A549 (cell line): ENCODE data around the gene TMEM38A. TPM values are rescaled to one million over a fixed set of nuclear protein-coding genes. Genes with fewer than 3 reads are reported as not detected.

Experiments
- ATAC-seq, 2 experiments: fragments of 200-7000 bp in 1 of 2; fragments of >200 bp in 1 of 2; cut with Nextera tagmentation in 1 of 2; cut with Tn5 transposase in 1 of 2; 3 replicates each; pipeline versions ENCODE4 v1.8.0 to v1.9.1; 2018 to 2020; ENCODE audit warnings: mild to moderate bottlenecking in 1 of 2, moderate library complexity in 1 of 2
- CTCF ChIA-PET: fragments of 300-600 bp; sonication (Branson Sonifier 250); formaldehyde crosslinking; extraction: SDS; loops from one replicate; lab custom pipeline; 2021; ENCODE audit warnings: antibody characterized with exemption, inconsistent platforms; lab: Yijun Ruan, JAX
- POLR2A ChIA-PET: fragments of 350-600 bp; formaldehyde crosslinking; extraction: SDS; loops from one replicate; lab custom pipeline; 2021; ENCODE audit warnings: antibody characterized with exemption, inconsistent platforms; lab: Yijun Ruan, JAX
- DNase-seq, 2 experiments: peaks; one replicate each; pipeline versions ENCODE4 v3.0.0 to v3.0.0-alpha.2; 2011 to 2016; ENCODE audit warnings: low read depth in 1 of 2, low spot score in 1 of 2
- FAIRE-seq: peaks from 2 replicates; lab custom pipeline; 2011; peaks lifted over from hg19 to GRCh38; lab: Jason Lieb, UNC
- H3K27ac ChIP-seq, 2 experiments: fragments of >200 bp; sonication (Bioruptor Twin); formaldehyde crosslinking; 3 replicates each; pipeline ENCODE4 v1.5.1; 2016 to 2017
- H3K4me1 ChIP-seq: fragments of >200 bp; sonication (Bioruptor Twin); formaldehyde crosslinking; 3 replicates; pipeline ENCODE4 v1.6.1; 2016
- H3K4me2 ChIP-seq: fragments of >200 bp; sonication (Bioruptor Twin); formaldehyde crosslinking; 3 replicates; pipeline ENCODE4 v1.6.1; 2016
- H3K4me3 ChIP-seq: fragments of >200 bp; sonication (Bioruptor Twin); formaldehyde crosslinking; 3 replicates; pipeline ENCODE4 v1.5.1; 2016
- H3K9me3 ChIP-seq: fragments of >200 bp; sonication (Bioruptor Twin); formaldehyde crosslinking; 3 replicates; pipeline ENCODE4 v1.6.1; 2016
- CHD2 ChIP-seq: fragments of 150-350 bp; IDR thresholded peaks from 2 replicates; pipeline ENCODE4 v1.6.1; 2014; ENCODE audit warnings: low read length; ENCODE audit not compliant: partially characterized antibody
- CHD4 ChIP-seq: fragments of 200-600 bp; sonication (generic); IDR thresholded peaks from 2 replicates; pipeline ENCODE4 v1.6.1; 2016; ENCODE audit warnings: antibody characterized with exemption, mild to moderate bottlenecking, borderline replicate concordance
- EP300 ChIP-seq, 2 experiments: fragments of >200 bp; sonication (Bioruptor Twin); formaldehyde crosslinking; IDR thresholded peaks; 2 replicates in 1 of 2; 3 replicates in 1 of 2; pipeline ENCODE4 v1.6.1; 2016 to 2017
- ESRRA ChIP-seq: fragments of 150-350 bp; IDR thresholded peaks from 2 replicates; pipeline ENCODE4 v1.6.1; 2014; ENCODE audit warnings: mild to moderate bottlenecking, low read length, borderline replicate concordance
- FOSL2 ChIP-seq, 2 experiments: fragments of 450-650 bp in 1 of 2; fragments of >200 bp in 1 of 2; sonication (Bioruptor Twin) in 1 of 2; formaldehyde crosslinking; IDR thresholded peaks; 2 replicates each; pipeline versions ENCODE4 v1.5.0 to v1.6.1; 2016 to 2020; ENCODE audit warnings: mild to moderate bottlenecking in 1 of 2, moderate library complexity in 1 of 2
- HOXB13 ChIP-seq: fragments of 250-450 bp; sonication (Bioruptor Pico); IDR thresholded peaks from 2 replicates; pipeline ENCODE4 v1.5.0; 2020; ENCODE audit warnings: low read depth, mild to moderate bottlenecking, moderate library complexity
- HOXB5 ChIP-seq: fragments of 250-450 bp; sonication (Bioruptor Pico); IDR thresholded peaks from 2 replicates; pipeline ENCODE4 v1.5.0; 2020; ENCODE audit warnings: mild to moderate bottlenecking, moderate library complexity
- JUN ChIP-seq, 2 experiments: fragments of >200 bp; sonication (Bioruptor Twin); formaldehyde crosslinking; IDR thresholded peaks; 2 replicates in 1 of 2; 3 replicates in 1 of 2; pipeline ENCODE4 v1.6.1; 2016 to 2017
- JUNB ChIP-seq: fragments of >200 bp; sonication (Bioruptor Twin); formaldehyde crosslinking; IDR thresholded peaks from 2 replicates; pipeline ENCODE4 v1.6.1; 2016
- MAFK ChIP-seq: fragments of 450-650 bp; IDR thresholded peaks from 2 replicates; pipeline ENCODE4 v1.6.1; 2014; ENCODE audit not compliant: partially characterized antibody
- MAZ ChIP-seq: fragments of 150-350 bp; IDR thresholded peaks from 2 replicates; pipeline ENCODE4 v1.6.1; 2014; ENCODE audit warnings: antibody characterized with exemption, low read depth, low read length, borderline replicate concordance
- PHF8 ChIP-seq: fragments of 200-600 bp; sonication (generic); IDR thresholded peaks from 2 replicates; pipeline ENCODE4 v1.6.1; 2016; ENCODE audit warnings: low read depth, mild to moderate bottlenecking, antibody characterized with exemption, moderate library complexity, borderline replicate concordance
- RARB ChIP-seq: fragments of 250-450 bp; sonication (Bioruptor Pico); IDR thresholded peaks from 2 replicates; pipeline ENCODE4 v1.8.0; 2021; ENCODE audit warnings: mild to moderate bottlenecking, moderate library complexity
- RCOR1 ChIP-seq: fragments of 150-350 bp; IDR thresholded peaks from 2 replicates; pipeline ENCODE4 v1.6.1; 2014; ENCODE audit warnings: antibody characterized with exemption, low read length, low read depth
- RNF2 ChIP-seq: fragments of 200-600 bp; sonication (generic); IDR thresholded peaks from 2 replicates; pipeline ENCODE4 v1.6.1; 2016; ENCODE audit warnings: low read depth, mild to moderate bottlenecking, antibody characterized with exemption, moderate library complexity, borderline replicate concordance
- SMC3 ChIP-seq: fragments of >200 bp; sonication (Bioruptor Twin); formaldehyde crosslinking; IDR thresholded peaks from 3 replicates; pipeline ENCODE4 v1.6.1; 2018; ENCODE audit warnings: inconsistent platforms
- SREBF2 ChIP-seq: fragments of 450-650 bp; IDR thresholded peaks from 2 replicates; pipeline ENCODE4 v1.6.1; 2014; ENCODE audit warnings: mild to moderate bottlenecking, moderate library complexity
- ZFP36 ChIP-seq: fragments of 450-650 bp; IDR thresholded peaks from 2 replicates; pipeline ENCODE4 v1.6.1; 2014; ENCODE audit warnings: borderline replicate concordance; ENCODE audit not compliant: partially characterized antibody
- ZSCAN20 ChIP-seq: fragments of 250-450 bp; sonication (Bioruptor Pico); IDR thresholded peaks from 2 replicates; pipeline ENCODE4 v1.8.0; 2022; ENCODE audit warnings: mild to moderate bottlenecking, moderate library complexity
- WGBS: methylation state at CpG from one replicate; pipeline ENCODE4 v1.1.6; 2017; ENCODE audit errors: missing lambda C conversion rate; 5-methylcytosine and 5-hydroxymethylcytosine counted together
- polyA plus RNA-seq, 4 experiments: library from polyadenylated mRNA; depleted of rRNA in 3 of 4; stranded (reverse); fragments of >200 nt; fragmentation: RNase III in 1 of 4; extraction: RNeasy Plus Mini Kit Qiagen cat#74134 plus additional on column Dnase treatment in 1 of 4; gene quantifications; 2 replicates in 3 of 4; 3 replicates in 1 of 4; pipeline ENCODE4 v1.2.3, GENCODE V29; 2011 to 2017
- TF ChIP-seq, protein P1 (sequence below): fragments of >200 bp; sonication (Bioruptor Twin); formaldehyde crosslinking; IDR thresholded peaks from 3 replicates; pipeline ENCODE4 v1.5.1; 2016
- TF ChIP-seq, protein P2 (sequence below): fragments of >200 bp; sonication (Bioruptor Twin); formaldehyde crosslinking; IDR thresholded peaks from 3 replicates; pipeline ENCODE4 v1.6.1; 2016
- TF ChIP-seq, protein P3 (sequence below): fragments of 450-650 bp; IDR thresholded peaks from 2 replicates; pipeline ENCODE4 v1.6.1; 2014; ENCODE audit warnings: antibody characterized with exemption
- TF ChIP-seq, protein P4 (sequence below): IDR thresholded peaks from 2 replicates; pipeline ENCODE4 v1.6.1; 2012

The TMEM38A gene
- polyA plus RNA-seq, 2 of the 4 experiments (the other 2 are of a cell fraction) = 1.2 to 1.5 TPM

DNA sequence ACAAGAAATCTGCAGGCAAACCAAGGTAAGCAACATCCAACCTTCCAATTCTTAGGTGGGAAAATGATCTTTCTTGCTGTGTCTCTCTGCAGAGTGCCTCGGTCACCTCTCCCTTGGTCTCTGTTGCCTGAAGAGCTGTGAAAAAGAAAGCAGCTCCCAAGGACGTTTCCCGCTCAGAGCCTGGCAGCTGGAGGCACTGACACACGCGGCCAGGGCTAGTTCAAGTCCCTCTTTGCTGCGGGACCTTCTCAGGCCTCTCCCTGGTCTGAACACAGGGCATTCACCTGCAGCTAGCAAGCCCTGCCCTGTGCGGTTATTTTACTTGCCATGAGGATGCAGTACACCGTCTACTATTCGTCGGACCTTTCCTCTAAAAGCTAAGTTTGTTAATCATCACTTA, 36.7 kb upstream of the TMEM38A start:
- no peak for FAIRE-seq
- POLR2A ChIA-PET = no interaction called here
- WGBS = 90% methylated on average over 10 of the region's 10 CpGs

DNA sequence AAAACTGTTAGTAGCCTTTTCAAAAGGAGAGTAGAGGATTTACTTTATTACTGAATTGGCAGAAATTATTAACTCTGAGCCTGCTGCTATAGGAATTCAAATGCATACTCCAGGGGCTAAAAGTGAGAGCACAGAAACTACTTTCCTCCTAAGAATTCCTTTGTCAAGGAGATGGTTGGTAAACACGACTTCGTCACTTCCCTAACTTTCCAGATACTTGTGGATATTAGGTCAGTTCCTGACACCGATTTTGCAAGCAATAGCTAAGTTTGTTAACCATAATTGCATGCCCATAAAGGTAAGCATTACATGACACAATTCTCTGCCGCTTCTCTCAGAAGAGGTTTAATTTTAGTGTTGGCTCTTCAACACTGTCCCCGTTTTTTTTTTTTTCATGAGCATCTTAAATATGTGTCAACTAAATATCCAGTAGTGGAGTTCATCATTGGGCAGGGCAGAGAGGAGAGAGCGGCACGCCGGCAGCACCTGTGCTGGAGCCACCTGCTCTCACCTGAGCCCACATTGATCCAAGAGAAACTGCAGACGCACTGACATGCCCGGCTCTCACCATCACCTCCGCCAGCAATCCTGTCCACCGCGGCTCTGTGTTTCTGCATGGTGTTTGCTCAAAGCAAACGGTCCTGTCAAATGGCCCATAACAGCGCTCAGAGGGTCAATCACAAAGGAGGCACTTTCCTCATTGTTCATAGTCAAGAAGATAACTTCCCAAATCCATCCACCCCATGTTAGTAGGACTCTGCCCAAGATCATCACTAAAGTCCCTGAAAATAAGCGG, 35.6 kb upstream of the TMEM38A start:
- ATAC-seq (no peak), FAIRE-seq (no peak), DNase-seq (no peak)
- Histone ChIP-seq H3K4me2 (no peak overlapping the region), H3K9me3 (no peaks in the 10 kb centered on the region), H3K4me3 (no peak overlapping the region), H3K27ac (no peak overlapping the region), H3K4me1 (peaks cover 15% of the 10 kb centered on the region; the same call in 2 of the 3 replicates)
- TF ChIP-seq FOSL2 (IDR thresholded peaks at IDR 0.05) (no peak), FOSL2 (CRISPR knock-in tag; IDR thresholded peaks at IDR 0.05) (no peak), PHF8 (no peak), SREBF2 (no peak)
- 83% methylated on average over 14 of the region's 16 CpGs for WGBS
- ChIA-PET POLR2A (no interaction called here), CTCF (interaction anchor here (1.3 kb wide), 1 partner anchor 11 kb away, joined by 4 read pairs; no protein-coding TSS in a partner anchor)

More for the DNA sequence above, 36.7 kb upstream of the TMEM38A start:
- no peak overlapping the region for H3K4me3 ChIP-seq
- CTCF ChIA-PET = interaction anchor here (0.6 to 1.3 kb wide), 2 partner anchors 12 to 25 kb away, joined by 4 to 6 read pairs; no protein-coding TSS in a partner anchor
- ATAC-seq = no peak
- H3K4me1 ChIP-seq = peaks cover 12% of the 10 kb centered on the region; the same call in 2 of the 3 replicates
- TF ChIP-seq SMC3 (no peak), RNF2 (no peak), JUN (IDR thresholded peaks at IDR 0.05) (no peak), HOXB13 (no peak), HOXB5 (CRISPR knock-in tag) (no peak), MAFK (no peak), CHD2 (no peak), JUNB (no peak), EP300 (IDR thresholded peaks at IDR 0.05) (no peak), MAZ (no peak), SREBF2 (no peak), FOSL2 (IDR thresholded peaks at IDR 0.05) (no peak), FOSL2 (CRISPR knock-in tag; IDR thresholded peaks at IDR 0.05) (no peak), ZSCAN20 (CRISPR knock-in tag) (no peak)
- TF ChIP-seq, protein P1, sequence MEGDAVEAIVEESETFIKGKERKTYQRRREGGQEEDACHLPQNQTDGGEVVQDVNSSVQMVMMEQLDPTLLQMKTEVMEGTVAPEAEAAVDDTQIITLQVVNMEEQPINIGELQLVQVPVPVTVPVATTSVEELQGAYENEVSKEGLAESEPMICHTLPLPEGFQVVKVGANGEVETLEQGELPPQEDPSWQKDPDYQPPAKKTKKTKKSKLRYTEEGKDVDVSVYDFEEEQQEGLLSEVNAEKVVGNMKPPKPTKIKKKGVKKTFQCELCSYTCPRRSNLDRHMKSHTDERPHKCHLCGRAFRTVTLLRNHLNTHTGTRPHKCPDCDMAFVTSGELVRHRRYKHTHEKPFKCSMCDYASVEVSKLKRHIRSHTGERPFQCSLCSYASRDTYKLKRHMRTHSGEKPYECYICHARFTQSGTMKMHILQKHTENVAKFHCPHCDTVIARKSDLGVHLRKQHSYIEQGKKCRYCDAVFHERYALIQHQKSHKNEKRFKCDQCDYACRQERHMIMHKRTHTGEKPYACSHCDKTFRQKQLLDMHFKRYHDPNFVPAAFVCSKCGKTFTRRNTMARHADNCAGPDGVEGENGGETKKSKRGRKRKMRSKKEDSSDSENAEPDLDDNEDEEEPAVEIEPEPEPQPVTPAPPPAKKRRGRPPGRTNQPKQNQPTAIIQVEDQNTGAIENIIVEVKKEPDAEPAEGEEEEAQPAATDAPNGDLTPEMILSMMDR = no peak
- TF ChIP-seq, protein P2, sequence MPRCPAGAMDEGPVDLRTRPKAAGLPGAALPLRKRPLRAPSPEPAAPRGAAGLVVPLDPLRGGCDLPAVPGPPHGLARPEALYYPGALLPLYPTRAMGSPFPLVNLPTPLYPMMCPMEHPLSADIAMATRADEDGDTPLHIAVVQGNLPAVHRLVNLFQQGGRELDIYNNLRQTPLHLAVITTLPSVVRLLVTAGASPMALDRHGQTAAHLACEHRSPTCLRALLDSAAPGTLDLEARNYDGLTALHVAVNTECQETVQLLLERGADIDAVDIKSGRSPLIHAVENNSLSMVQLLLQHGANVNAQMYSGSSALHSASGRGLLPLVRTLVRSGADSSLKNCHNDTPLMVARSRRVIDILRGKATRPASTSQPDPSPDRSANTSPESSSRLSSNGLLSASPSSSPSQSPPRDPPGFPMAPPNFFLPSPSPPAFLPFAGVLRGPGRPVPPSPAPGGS = no peak
- TF ChIP-seq, protein P3, sequence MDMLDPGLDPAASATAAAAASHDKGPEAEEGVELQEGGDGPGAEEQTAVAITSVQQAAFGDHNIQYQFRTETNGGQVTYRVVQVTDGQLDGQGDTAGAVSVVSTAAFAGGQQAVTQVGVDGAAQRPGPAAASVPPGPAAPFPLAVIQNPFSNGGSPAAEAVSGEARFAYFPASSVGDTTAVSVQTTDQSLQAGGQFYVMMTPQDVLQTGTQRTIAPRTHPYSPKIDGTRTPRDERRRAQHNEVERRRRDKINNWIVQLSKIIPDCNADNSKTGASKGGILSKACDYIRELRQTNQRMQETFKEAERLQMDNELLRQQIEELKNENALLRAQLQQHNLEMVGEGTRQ = no peak
- no peak for DNase-seq
- no peak overlapping the region for H3K27ac ChIP-seq
- H3K9me3 ChIP-seq = no peaks in the 10 kb centered on the region
- H3K4me2 ChIP-seq = no peak overlapping the region

DNA sequence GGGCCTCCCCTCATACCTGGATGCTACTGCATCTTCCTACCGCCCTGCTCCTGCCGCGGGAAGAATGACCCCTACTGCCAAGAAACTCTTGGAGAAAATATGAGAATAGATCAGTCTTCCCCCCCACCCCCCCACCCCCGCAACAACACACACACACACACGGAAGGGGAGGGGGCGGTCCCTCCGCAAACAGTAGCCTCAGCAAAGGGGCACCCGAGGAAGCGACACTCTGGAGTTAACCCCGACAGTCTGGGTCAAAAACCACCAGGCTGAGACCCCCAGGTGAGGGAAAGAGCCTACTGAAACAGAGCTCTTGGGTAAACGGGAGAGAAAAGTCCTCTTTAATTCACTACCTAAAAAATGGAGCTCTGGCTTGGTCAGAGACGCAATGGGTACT, 34.1 kb upstream of the TMEM38A start:
- Histone ChIP-seq H3K4me1 (peaks cover 15% of the 10 kb centered on the region; the same call in 2 of the 3 replicates), H3K9me3 (no peaks in the 10 kb centered on the region), H3K27ac (peak overlapping the region; percentile 89 to 99), H3K4me3 (peak overlapping the region; percentile 98), H3K4me2 (peak overlapping the region; percentile 87)
- TF ChIP-seq ESRRA (no peak), ZFP36 (no peak), CHD4 (no peak), RARB (CRISPR knock-in tag) (no peak), FOSL2 (IDR thresholded peaks at IDR 0.05) (no peak), FOSL2 (CRISPR knock-in tag; IDR thresholded peaks at IDR 0.05) (no peak), JUNB (no peak), MAZ (no peak), ZSCAN20 (CRISPR knock-in tag) (no peak), RCOR1 (no peak), HOXB5 (CRISPR knock-in tag) (no peak)
- TF ChIP-seq, protein P4, sequence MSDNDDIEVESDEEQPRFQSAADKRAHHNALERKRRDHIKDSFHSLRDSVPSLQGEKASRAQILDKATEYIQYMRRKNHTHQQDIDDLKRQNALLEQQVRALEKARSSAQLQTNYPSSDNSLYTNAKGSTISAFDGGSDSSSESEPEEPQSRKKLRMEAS = no peak
- DNase-seq = no peak
- POLR2A ChIA-PET = no interaction called here
- 32% methylated on average over 5 of the region's 12 CpGs for WGBS
- no peak for FAIRE-seq
- no peak for ATAC-seq
- CTCF ChIA-PET = interaction anchor here (0.6 kb wide), 1 partner anchor 12 kb away, joined by 3 read pairs; no protein-coding TSS in a partner anchor
